OCI-LY3 (cell line): ENCODE data around the gene DIPK1C.

ENCODE experiments used
- H2AFZ ChIP-seq: fragments of 200-600, 300-600 bp; shearing (Covaris generic); 2 replicates; pipeline ENCODE4 v1.6.0; 2014; ENCODE audit warnings: antibody characterized with exemption, low read depth, low read length
- H3K27ac ChIP-seq: fragments of 200-600, 300-600 bp; sonication (generic); 2 replicates; pipeline ENCODE4 v1.5.1; 2014; ENCODE audit warnings: mild to moderate bottlenecking, low read length, moderate library complexity, mixed read lengths
- H3K27me3 ChIP-seq: fragments of 200-600, 300-600 bp; sonication (generic); 2 replicates; pipeline ENCODE4 v1.6.1; 2014; ENCODE audit warnings: low read depth, low read length, mixed read lengths
- H3K36me3 ChIP-seq: fragments of 200-600, 300-600 bp; sonication (generic); replicated peaks from 2 replicates; pipeline ENCODE3; 2014; ENCODE audit warnings: low read depth, low read length, mixed read lengths
- H3K4me1 ChIP-seq: fragments of 300-600, 200-600 bp; sonication (generic); 2 replicates; pipeline ENCODE4 v1.6.1; 2014; ENCODE audit warnings: low read length, mixed read lengths
- H3K4me2 ChIP-seq: fragments of 200-600, 300-600 bp; sonication (generic); 2 replicates; pipeline ENCODE4 v1.6.1; 2014; ENCODE audit warnings: low read length, mixed read lengths
- H3K4me3 ChIP-seq: fragments of 300-600, 200-600 bp; sonication (generic); 2 replicates; pipeline ENCODE4 v1.5.1; 2014; ENCODE audit warnings: antibody characterized with exemption, mild to moderate bottlenecking, low read length, moderate library complexity
- H3K79me2 ChIP-seq: fragments of 300-600, 200-600 bp; shearing (Covaris generic); 2 replicates; pipeline ENCODE4 v1.6.1; 2014; ENCODE audit warnings: mild to moderate bottlenecking, low read length, mixed read lengths
- H3K9ac ChIP-seq: fragments of 300-600, 200-600 bp; shearing (Covaris generic); 2 replicates; pipeline ENCODE4 v1.6.0; 2014; ENCODE audit warnings: mild to moderate bottlenecking, low read length, moderate library complexity
- H3K9me3 ChIP-seq: fragments of 200-600, 300-600 bp; shearing (Covaris generic); 2 replicates; pipeline ENCODE4 v1.6.1; 2014; ENCODE audit warnings: low read length, mixed read lengths; ENCODE audit not compliant: insufficient read depth
- H4K20me1 ChIP-seq: fragments of 200-600, 300-600 bp; sonication (generic); 2 replicates; pipeline ENCODE4 v1.6.1; 2016; ENCODE audit warnings: low read length, mixed read lengths; ENCODE audit not compliant: insufficient read depth
- CTCF ChIP-seq: fragments of 200-600, 300-600 bp; sonication (generic); IDR thresholded peaks from 2 replicates; pipeline ENCODE4 v1.5.1; 2014; ENCODE audit warnings: antibody characterized with exemption, low read length, low read depth
- EZH2phosphoT487 ChIP-seq: fragments of 200-600 bp; shearing (Covaris generic); IDR thresholded peaks from 2 replicates; pipeline ENCODE4 v1.6.1; 2018; ENCODE audit warnings: antibody characterized with exemption, mixed run types, low read depth

DIPK1C gene

GRCh38 chr18:74453642-74454198 lies 3.4 kb downstream of the DIPK1C start:
- H3K27ac ChIP-seq: no peak overlapping the region
- no peak overlapping the region for H3K9ac ChIP-seq
- peaks cover 15% of the 10 kb centered on the region for H3K27me3 ChIP-seq
- H3K4me2 ChIP-seq: no peak overlapping the region
- no peaks in the 10 kb centered on the region for H3K36me3 ChIP-seq
- TF ChIP-seq CTCF (no peak), EZH2phosphoT487 (no peak)
- no peaks in the 10 kb centered on the region for H3K4me1 ChIP-seq
- no peak overlapping the region for H2AFZ ChIP-seq
- no peaks in the 10 kb centered on the region for H4K20me1 ChIP-seq
- no peaks in the 10 kb centered on the region for H3K9me3 ChIP-seq
- no peak overlapping the region for H3K4me3 ChIP-seq
- no peaks in the 10 kb centered on the region for H3K79me2 ChIP-seq

- no peak overlapping the region for H3K9ac ChIP-seq
- H3K4me2 ChIP-seq: no peak overlapping the region
- no peak overlapping the region for H3K4me3 ChIP-seq
- no peaks in the 10 kb centered on the region for H3K36me3 ChIP-seq
- H3K9me3 ChIP-seq: no peaks in the 10 kb centered on the region
- no peaks in the 10 kb centered on the region for H4K20me1 ChIP-seq
- H3K27ac ChIP-seq: no peak overlapping the region
- no peaks in the 10 kb centered on the region for H3K79me2 ChIP-seq
- TF ChIP-seq CTCF: no peak
- TF ChIP-seq EZH2phosphoT487: no peak
- no peak overlapping the region for H2AFZ ChIP-seq
- H3K4me1 ChIP-seq: no peaks in the 10 kb centered on the region
- H3K27me3 ChIP-seq: peaks cover 18% of the 10 kb centered on the region
These were observed 4.0 kb downstream of the DIPK1C start for GRCh38 chr18:74453016-74453566.

GRCh38 chr18:74451148-74451547 lies 6.0 kb downstream of the DIPK1C start:
- H3K4me3 ChIP-seq: no peak overlapping the region
- no peaks in the 10 kb centered on the region for H3K36me3 ChIP-seq
- no peaks in the 10 kb centered on the region for H3K4me1 ChIP-seq
- no peak overlapping the region for H3K27ac ChIP-seq
- H3K9ac ChIP-seq: no peak overlapping the region
- TF ChIP-seq CTCF: no peak
- TF ChIP-seq EZH2phosphoT487: no peak
- H3K9me3 ChIP-seq: no peaks in the 10 kb centered on the region
- no peaks in the 10 kb centered on the region for H4K20me1 ChIP-seq
- H3K4me2 ChIP-seq: no peak overlapping the region
- no peak overlapping the region for H2AFZ ChIP-seq
- no peaks in the 10 kb centered on the region for H3K79me2 ChIP-seq
- peaks cover 18% of the 10 kb centered on the region for H3K27me3 ChIP-seq

- H3K4me3 ChIP-seq: no peak overlapping the region
- no peaks in the 10 kb centered on the region for H3K79me2 ChIP-seq
- H3K9me3 ChIP-seq: no peaks in the 10 kb centered on the region
- no peaks in the 10 kb centered on the region for H3K36me3 ChIP-seq
- H3K9ac ChIP-seq: no peak overlapping the region
- no peak overlapping the region for H3K4me2 ChIP-seq
- H4K20me1 ChIP-seq: no peaks in the 10 kb centered on the region
- H2AFZ ChIP-seq: no peak overlapping the region
- peaks cover 19% of the 10 kb centered on the region for H3K27me3 ChIP-seq
- no peaks in the 10 kb centered on the region for H3K4me1 ChIP-seq
- no peak overlapping the region for H3K27ac ChIP-seq
- TF ChIP-seq CTCF (no peak), EZH2phosphoT487 (no peak)
These were observed 6.5 kb downstream of the DIPK1C start for GRCh38 chr18:74450626-74451025.
